IPS DF 4.7 (cell line): ENCODE data around the gene CENPP.
"Not testable (repeated sequence)": the region's sequence is repeated elsewhere in the genome, so short reads cannot be mapped to it uniquely, and the experiment has no call there.

Experiments
- DNase-seq: peaks from one replicate; pipeline ENCODE4 v3.0.0-alpha.2; 2013; ENCODE audit warnings: low spot score; ENCODE audit errors: extremely low read depth

Gene CENPP

DNA sequence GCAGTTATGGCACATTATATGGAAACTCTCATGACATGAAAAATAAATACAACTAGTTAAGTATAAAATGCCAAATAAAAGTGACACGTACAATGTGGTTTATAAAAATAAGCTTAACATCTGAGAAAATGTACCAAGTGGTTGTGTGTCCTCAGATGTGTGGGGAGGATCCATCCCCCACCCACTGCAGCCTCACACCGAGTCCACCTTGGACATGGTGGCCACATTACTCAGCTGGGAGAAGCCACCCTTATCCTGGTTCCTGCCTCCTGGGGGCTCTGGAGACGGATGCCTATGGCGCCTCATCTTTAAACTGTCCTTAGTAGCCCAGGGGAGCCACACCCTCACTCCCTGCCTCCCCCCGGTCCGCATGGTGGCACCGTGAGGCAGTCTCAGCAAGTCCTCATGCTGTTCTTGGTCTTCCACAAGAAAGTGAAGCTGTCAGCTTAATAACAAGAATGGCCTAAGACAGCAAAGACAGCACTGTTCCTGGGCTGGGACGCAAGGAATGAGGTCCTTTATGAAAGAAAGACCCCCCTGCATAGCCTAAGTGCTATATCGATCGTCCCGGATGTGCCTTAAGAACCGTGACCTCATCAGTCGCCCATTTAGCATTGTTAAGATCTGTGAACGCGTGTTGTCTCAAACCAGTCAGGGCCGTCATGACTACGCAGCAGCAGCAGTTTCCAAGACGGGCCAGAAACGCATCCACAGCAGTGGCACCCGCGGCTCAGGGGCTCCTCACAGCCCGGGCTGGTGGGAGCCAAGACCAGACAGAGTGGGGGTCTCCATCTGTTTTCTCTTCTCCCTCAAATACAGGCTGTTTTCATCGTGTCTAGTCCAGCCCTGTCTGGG is 287.7 kb downstream of the CENPP start:
- DNase-seq = no peak

DNA sequence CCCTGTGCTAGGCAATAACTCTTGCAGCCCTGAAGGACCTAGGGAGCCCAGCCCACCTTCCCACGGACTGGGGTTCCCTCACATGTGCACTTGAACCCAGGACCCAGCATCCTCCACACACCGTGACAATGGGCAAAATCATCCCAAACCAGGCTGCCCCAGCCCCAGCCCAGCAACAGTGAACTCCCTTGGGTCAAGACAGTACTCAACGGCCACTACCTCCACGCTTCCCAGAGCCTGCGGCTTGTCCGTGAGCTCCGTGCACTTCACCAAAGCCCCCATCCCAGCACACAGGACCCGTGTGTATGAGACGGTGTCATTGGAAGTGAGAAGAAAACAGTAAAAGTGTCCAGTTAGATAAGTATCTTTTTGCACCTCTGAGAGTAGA is 288.4 kb downstream of the CENPP start:
- DNase-seq = no peak

DNA sequence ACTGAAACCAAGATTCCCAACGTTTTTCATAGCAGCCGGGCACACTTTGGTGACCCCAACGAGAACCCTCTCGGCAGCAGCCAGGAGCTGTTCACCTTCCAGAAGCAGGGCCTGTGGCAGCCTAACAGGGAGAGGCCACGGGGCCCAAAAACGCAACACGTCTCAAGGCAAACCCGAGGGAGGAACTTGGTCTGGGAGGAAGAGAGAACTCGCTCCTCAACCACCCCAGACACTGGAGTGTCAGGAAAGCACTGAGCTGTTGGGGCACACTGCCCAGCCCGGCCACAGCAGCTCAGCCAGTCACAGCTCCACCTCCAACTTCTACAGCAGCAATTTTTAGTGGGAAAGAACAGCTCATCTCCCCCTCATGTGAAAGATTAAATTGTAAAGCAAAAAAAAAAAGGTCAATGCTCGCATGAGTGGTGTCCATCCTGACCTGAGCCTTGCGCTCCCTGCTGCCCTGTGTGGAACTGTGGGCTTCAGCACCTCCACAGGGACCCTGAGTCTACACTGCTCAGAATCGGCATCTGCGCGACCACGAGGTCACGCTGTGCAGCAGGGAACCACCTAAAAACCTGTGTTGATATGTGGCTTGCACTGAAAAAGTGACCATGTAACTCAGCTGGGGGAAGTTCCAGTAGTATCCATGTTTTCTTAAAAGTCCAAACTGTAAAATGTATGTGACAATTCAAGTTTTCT is 289.2 kb downstream of the CENPP start:
- no peak for DNase-seq

DNA sequence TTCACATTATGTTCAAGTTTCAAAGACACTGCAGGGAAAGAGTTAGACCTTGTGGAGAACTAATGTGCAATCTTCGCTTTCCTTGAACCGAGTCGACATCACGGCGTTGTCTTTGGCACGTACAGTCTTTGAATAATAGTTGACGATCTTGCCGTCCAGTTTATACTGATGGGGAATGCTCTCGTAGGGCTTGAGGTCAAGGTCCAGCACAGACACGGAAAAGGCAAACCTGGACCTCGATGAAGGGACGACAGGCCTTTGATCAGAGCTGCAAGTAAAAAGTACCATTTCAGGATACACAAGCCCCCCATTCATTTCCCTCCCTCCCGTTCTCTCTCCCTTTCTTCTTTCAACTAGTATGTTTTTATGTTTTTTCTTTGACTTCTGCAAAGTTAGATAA is 290.0 kb downstream of the CENPP start:
- no peak for DNase-seq

DNA sequence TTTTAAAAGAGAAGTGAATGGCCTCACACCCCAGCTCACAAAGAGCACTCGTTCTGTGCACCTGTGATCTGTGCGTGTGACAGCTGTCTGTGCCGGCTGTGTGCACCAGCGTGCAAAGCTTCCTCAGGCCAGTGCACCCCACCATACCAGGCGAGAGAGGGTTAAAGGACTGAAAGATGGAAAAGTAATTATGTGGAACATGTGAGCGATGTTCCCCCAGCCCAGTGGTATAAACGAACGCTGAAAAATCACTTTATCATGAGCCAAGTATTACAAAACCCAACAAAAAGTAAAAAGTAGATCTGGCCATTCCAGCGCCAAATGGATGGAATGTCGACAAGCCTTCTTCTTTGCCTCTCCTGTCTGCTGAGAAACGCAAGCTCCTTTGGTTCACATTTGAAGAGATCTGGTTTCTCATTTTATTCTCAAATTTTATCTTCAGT is 290.5 kb downstream of the CENPP start:
- DNase-seq = no peak

DNA sequence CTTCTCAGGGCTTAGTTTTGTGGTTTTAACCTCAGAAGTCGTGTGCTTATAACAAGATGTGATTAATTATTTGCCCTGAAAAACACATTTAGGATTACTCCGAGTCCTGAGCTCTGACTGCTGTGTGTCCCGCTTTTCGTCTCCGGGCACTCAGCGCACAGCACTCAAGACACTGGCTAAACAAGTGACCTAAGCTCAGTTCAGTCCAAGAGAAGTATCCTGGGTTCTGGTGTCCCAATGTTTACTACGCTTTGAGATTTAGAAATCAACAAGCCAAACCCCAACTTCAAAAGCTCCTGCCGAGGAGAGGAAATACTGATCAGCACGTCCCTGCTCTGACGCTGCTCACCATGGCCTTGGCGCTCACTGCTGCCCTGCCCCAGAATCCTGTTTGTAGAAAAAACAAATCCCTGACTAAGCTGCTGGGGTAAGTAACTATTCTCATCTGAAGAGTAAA is 290.9 kb downstream of the CENPP start:
- no peak for DNase-seq

DNA sequence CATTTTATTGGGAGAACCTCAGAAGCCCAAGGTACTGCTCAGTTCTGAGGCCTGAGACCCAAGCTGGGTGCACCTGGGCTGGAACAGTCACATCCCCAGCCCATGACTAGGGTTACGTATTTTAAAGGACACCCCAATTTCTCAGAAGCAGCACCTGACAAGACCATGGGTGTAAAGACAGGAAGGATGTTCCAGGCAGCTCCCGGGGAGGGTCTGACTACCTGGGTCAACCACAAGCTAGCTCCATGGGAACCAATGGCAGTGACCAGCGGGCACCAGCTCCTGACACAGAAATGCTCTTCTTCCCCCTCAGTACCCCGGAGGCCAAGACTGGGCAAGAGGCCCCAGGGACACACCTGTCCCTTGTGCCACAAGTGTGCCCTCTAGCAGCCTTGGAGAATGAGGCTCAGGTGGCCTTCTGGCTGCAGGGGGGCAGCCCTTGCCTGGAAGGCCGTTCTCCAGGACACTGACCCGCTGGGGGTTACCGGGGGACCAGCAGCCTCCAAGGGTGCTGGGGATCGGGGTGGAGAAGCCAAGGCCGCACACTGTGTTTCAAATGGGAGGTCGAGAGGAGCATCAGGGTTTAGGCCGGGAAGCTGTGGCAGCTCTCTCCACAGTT is 291.6 kb downstream of the CENPP start:
- DNase-seq = no peak

DNA sequence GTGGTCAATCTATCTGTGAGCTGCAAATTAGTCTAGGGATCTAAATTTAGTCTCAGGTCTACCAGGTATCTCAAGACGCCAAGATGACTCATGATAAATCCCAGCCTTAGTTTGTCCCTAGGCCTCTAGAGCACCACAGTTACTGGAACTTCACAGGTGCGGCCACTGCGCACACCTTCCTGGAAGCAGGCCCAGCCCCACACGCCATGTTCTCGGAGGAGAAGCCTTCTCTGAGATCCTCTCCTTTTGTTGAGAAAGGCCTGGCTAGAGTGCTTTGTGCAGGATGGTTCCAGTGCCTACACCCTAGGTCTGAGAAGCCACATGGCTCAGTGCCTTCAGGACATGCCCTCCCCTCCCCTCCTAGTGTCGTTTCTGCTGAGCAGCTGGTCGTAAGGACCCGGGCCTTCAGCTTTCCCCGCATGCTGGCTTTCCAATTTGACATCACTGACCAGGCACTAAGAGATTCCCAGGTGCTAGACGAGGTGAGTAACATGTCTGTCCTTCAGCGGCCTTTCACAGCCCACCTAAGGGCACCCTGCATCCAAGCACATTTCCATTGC is 292.3 kb downstream of the CENPP start:
- no peak for DNase-seq

DNA sequence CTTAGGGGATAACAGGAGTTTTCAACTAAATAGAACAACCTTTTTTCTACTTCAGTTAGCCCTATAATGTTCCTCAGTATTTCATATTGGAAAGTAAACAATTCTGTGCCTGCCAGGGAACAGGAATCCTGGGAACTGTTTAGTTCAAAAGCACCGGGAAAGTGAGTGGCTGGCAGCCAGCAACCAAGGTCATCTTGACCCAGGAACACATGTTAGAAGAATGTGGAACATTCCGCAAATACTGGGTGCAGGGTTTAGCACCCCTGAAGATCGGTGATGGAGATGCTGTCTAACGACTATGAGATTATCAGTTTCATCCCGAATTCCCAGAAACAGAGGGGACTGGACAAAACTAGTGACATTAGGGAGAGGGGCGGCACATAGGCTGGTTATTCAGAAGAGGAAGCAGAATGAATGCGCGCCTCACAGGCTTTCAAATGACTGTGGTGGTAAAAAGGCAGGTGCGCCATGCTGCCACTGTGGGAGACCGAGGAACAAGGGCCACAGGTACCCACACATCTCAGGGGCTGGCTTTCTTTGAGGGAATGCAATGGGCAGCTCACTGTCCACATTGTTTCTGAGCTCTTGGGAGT is 293.0 kb downstream of the CENPP start:
- no peak for DNase-seq

DNA sequence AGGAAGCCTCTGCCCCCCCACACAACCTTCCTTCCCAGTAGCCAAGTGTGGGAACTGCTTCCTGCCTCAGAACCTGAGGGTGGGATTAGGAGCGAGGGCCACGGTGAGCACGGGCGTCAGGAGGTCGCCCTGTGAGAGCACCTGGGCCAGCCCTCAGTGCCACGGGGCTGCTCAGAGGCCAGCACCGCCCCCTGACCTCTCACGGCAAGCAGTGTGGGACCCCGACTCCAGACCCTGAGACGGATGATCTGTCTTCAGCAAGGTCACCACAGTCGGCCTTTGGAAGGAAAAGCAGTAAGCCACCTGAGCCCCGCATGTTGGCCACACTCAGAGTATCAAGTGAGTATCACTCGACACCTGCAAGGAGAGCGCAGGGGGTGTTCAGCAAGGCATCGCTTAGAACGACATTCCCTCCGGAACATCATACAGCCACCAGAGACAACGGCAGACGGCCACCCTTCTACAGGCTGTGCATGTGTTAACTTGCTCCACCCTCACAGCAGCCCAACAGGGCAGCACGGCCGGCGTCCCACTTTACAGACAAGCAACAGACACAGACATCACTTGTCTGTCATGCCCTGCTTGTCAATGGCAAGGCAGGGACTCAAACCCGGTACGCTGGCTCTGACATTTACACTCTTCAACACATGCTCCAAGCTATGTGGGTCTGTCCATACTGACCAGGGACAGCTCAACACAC is 294.0 kb downstream of the CENPP start:
- no peak for DNase-seq

DNA sequence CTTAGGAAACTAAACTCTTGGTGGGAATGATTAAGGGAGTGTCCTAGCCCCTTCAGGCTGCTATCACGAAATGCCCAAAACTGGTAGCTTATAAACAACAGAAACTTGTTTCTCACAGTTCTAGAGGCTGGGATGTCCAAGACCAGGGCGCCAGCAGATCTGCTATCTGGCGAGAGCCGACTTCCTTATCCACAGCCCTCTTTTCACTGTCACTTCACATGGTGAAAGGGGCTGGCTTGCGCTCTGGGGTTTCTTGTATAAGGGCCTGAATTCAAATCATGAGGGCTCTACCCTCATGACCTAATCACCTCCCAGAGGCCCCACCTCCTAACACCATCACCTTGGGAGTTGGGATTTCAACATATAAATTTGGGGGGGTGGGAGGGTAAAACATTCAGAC is 295.1 kb downstream of the CENPP start:
- no peak for DNase-seq

DNA sequence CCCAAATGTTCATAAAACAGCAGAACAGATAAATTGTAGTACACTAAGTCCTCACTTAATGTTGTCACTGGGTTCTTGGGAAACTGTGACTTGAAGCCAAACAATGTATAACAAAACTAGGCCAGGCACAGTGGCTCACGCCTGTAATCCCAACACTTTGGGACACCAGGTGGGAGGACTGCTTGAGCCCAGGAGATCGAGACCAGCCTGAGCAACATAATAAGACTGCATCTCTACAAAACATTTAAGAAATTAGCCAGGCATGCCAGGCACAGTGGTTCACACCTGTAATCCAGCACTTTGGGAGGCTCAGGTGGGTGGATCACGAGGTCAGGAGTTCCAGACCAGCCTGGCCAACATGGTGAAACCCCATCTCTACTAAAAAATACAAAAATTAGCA is 298.2 kb downstream of the CENPP start:
- not testable (repeated sequence) for DNase-seq

DNA sequence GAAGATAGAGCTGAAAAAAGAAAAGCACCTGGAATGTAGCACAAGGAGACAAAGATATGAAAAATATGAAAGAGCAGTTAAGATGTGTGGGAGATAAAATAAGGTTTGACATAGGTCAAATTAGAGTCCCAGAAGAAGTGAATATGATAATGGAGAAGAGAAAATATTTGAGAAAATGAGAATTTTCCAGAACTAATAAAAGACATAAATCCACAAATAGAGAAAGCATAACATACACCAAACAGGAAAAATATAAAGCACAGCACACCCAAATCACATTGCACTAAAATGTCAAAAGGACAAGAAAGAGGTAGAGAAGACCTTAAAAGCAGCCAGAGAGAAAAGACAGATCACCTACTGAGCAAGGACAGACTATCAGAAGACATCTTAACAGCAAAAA is 300.7 kb downstream of the CENPP start:
- no peak for DNase-seq

DNA sequence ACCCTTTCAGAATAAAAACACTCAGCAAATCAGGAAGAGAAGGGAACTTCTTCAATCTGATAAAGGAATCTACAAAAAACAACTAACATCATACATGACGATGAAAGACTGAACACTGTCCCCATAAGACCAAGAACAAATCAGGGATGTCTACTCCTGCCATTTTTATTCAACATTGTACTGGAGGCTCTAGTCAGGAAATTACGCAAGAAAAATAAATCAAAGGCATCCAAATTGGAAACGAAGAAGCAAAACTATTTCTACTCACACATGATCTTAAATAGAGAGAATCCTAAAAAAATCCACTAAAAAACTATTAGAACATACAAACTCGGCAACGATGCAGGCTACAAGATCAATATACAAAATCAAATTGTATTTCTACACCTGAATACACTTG is 301.9 kb downstream of the CENPP start:
- no peak for DNase-seq

DNA sequence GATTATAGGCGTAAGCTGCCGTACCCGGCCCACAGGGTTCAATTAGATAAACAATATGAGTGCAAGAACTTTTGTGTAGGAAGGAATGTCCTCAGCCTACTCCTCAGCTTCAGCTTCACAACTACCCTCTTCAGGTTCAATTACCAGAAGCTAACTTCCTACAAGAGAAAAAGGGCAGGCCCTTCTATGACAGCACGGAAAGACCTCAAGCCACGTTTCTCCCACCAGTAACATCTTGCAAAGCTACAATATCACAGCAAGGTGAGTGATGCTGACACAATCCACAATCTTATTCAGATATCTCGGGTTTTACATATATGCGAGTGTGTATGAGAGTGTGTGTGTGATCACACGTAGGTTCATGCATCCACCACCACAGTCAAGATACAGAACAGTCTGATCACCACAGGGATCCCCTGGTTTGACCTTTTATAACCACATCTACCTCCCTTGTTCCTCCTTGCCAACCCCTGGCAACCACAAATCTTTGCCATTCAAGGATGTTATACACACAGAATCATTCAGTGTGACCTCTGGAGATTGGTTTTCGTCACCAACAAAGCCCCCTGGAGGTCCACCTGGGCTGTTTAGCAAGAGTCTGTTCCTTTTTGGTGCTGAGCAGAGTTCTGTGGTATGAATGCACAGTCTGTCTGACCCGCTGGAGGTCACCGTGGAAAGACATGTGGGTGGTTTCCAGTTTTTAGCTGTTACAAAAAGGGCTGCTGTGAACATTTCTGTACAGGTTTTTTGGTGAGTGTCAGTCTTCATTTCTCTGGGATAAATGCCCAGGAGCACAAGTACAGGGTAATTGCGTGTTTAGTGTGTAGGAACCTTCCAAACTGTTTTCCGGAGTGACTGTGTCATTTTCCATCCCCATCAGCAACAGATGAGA is 305.9 kb downstream of the CENPP start:
- no peak for DNase-seq

DNA sequence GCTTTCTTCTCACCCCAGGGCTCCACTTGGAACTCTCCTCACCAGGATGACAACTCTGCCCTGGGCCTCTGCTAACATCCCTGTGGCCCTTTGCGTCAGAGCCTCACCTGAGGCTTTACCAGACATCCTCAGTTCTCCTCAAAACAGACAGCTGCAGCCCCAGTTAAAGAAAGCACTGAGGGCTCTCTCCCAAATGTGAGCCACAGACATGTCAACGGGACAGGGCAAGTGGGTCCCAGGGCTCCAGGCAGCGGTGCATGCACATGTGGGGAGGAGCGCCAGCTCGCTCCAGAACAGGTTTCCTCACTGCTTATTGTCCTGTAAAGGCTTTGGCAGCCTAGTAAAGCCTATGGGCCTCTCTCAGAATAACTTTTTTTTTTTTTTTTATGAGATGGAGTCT is 306.9 kb downstream of the CENPP start:
- no peak for DNase-seq

DNA sequence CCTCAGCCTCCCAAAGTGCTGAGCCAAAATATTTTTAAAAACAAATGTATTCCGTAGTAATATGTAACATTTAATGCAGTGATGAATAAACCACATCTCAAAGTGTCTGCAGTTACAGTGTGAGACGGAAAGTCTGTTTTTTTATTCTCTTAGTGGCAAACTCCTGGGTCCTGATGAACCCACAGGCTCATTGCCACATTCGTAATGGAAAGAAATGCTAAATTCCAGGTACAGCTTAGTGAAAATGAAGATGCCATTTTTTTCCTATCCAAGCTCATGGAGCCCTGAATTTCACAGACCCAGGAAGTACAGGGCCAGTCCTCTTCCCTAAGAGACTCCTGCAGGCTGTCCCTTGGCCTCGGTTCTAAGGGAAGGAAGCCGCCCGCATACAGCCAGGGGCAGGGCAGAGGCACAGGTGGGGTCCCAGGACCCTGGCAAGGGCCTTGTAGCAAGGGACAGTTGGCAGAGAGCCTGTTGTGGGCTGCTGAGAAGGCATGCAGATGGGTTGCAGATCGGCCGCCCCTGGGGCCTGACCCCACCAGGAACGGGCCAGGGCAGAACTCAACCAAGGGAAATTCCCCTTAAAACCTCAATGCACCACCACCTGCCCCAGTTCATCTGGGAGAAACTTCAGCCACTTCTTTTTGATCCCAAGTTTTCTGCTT is 308.0 kb downstream of the CENPP start:
- DNase-seq = no peak

DNA sequence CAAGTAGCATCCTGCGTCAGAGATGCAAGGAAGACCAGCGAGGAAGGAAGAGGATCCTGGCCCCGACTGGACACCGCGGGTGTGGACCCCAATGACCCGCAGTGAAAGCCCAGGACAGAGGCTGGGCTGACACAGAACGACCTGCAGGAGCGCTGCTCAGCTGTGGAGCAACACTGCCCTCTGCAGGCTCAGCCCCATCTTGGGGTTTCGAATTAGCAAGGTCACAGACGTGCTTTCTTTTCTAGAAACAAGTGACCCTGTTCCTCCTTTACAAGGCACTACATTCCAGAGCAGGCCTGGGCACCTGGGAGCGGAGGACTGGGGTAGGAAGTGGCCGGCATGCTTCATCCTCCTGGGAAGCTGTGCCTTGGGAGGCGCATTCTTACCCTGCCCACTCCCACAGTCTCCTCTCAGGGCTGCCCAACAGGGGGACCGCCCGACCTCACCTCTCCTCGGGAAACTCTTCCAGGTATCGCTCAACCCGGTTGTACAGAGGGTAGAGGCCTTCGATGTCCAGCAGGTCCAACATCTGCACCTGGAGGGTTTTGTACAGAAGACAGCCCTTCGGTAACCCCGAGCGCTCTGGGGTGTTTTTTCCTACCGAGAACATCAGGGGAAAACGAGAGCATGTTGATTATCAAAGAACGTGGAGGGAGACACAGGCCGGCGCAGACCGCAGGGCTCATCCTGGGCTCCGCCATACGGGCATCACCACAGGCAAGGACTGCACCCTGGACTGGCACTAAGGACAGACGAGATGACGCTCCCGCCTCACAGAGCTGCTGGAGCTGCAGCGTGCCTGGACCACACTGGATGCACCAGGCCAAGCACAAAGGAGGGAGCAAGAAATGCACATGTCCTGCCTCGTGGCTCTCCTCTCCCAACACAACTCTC is 309.2 kb downstream of the CENPP start:
- DNase-seq = peak; percentile 74
